ENCODE data around the gene AIG1. TPM values are rescaled to one million over a fixed set of nuclear protein-coding genes. Genes with fewer than 3 reads are reported as not detected.
"Not testable (repeated sequence)": the region's sequence is repeated elsewhere in the genome, so short reads cannot be mapped to it uniquely, and the experiment has no call there.

The AIG1 gene
- total RNA-seq, 1 donor from 2014 or later, result 4.7 TPM

DNA sequence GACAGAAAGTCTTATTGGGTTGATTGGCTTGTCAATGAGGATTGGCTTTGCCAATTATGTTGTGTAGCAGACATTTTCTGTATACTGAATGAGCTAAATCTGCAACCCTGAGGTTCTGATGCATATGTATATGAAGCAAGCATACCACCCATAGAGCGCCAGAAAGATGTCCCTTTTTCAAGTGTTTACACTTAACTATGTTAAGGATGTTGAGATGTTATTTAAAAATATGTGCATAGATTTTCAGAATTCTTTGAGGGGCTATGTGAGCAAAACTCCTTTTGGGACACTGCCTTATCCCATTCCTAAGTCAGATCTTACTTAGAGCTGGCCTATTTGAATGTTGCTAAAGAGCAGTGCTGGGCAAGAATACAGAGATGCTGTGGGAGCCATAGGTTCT lies 1.9 kb downstream of the AIG1 start:
- no peak overlapping the region for H3K4me3 Mint-ChIP-seq
- H3K27ac Mint-ChIP-seq, result no peak overlapping the region
- intact Hi-C loops (cut with micrococcal nuclease), result loop anchor here (5.0 kb wide), 1 partner anchor 220 kb away; no protein-coding TSS in a partner anchor
- DNase-seq, result peak; percentile 45
- H3K9me3 Mint-ChIP-seq, result peaks cover 5% of the 10 kb centered on the region
- H3K4me1 Mint-ChIP-seq, result peaks cover 23% of the 10 kb centered on the region
- H3K27me3 Mint-ChIP-seq, result no peaks in the 10 kb centered on the region
- no peaks in the 10 kb centered on the region for H3K36me3 Mint-ChIP-seq (ENCODE audit: low read depth)

DNA sequence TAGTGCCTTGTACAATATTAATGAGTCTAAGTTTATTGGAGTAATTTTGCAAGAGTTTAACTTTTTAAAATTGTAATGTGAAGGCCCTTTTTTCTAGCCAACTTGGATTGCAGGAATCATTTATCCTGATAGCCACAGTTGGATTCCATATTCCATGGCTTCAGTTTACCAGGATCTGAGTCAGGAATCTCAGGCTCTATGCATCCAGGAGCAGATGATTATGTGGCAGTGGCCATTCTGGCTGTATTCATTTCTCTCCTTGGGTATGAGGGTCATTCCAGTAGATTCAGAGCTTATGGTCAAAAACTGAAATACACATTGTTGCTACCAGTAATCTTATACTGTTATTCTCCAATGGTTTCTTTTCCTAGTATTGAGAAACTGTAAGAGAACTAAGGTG lies 2.9 kb downstream of the AIG1 start:
- H3K27ac Mint-ChIP-seq, result no peak overlapping the region
- H3K27me3 Mint-ChIP-seq, result no peaks in the 10 kb centered on the region
- DNase-seq, result no peak
- intact Hi-C loops (cut with micrococcal nuclease), result loop anchor here (5.0 kb wide), 1 partner anchor 221 kb away; no protein-coding TSS in a partner anchor
- no peaks in the 10 kb centered on the region for H3K36me3 Mint-ChIP-seq (ENCODE audit: low read depth)
- no peak overlapping the region for H3K4me3 Mint-ChIP-seq
- peaks cover 23% of the 10 kb centered on the region for H3K4me1 Mint-ChIP-seq
- H3K9me3 Mint-ChIP-seq, result peaks cover 5% of the 10 kb centered on the region

DNA sequence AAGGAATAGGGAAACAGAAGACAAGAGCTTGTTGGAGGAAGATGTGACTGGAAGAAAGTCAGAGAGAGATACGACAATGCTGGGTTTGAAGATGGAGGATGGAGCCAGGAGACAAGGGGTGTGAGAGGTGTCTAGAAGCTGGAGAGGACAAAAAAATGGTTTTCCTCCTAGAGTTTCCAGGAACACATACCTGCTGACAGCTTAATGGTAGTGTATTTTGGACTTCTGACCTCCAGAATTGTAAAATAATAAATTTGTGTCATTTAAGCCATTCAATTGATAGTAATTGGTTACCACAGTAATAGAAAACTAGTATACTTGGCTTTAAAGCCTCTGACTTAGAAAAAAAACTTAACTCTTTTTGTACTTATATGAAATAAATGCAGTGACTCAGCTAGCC lies 3.6 kb downstream of the AIG1 start:
- Mint-ChIP-seq H3K4me1 (peaks cover 19% of the 10 kb centered on the region), H3K9me3 (peaks cover 5% of the 10 kb centered on the region), H3K27ac (no peak overlapping the region), H3K27me3 (no peaks in the 10 kb centered on the region), H3K4me3 (no peak overlapping the region), H3K36me3 (ENCODE audit: low read depth) (no peaks in the 10 kb centered on the region)
- no peak for DNase-seq
- intact Hi-C loops (cut with micrococcal nuclease), result loop anchor here (5.0 kb wide), 1 partner anchor 222 kb away; no protein-coding TSS in a partner anchor

DNA sequence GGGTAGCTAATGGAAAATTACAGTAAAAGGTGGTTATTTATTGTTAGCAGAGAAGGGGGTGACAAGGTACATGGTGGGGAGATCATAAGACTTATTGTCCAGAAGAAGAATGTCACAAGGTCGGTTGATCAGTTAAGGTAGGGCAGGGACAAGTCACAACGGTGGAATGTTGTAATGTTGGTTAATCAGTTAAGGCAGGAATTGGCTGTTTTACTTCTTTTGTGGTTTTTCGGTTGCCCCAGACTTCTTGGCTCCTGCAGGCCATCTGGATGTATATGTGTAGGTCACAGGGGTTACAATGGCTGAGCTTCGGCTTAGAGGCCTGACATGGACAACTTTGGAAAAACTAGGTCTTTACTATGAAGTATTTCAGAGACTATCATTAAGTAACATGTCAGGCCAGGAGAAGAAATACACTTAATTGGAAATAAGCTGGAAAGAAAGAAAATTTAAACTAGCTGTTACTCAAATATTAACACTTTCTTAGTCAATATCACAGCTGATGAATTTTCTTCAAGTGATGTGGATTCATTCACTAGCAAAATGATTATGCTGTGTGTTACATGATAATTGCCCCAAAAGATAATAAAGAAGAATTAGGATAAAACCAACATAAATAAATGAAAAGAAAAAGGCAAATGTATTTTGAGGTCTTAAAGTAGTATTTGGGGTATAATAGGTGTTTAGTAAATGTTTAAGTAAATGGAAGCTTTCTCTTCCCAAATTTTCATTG lies 4.4 kb downstream of the AIG1 start:
- intact Hi-C loops (cut with micrococcal nuclease), result loop anchor here (5.0 kb wide), 1 partner anchor 223 kb away; no protein-coding TSS in a partner anchor
- Mint-ChIP-seq H3K27me3 (no peaks in the 10 kb centered on the region), H3K9me3 (peaks cover 5% of the 10 kb centered on the region), H3K4me3 (no peak overlapping the region), H3K36me3 (ENCODE audit: low read depth) (no peaks in the 10 kb centered on the region), H3K4me1 (peaks cover 13% of the 10 kb centered on the region), H3K27ac (no peak overlapping the region)
- peak; percentile 45 for DNase-seq

DNA sequence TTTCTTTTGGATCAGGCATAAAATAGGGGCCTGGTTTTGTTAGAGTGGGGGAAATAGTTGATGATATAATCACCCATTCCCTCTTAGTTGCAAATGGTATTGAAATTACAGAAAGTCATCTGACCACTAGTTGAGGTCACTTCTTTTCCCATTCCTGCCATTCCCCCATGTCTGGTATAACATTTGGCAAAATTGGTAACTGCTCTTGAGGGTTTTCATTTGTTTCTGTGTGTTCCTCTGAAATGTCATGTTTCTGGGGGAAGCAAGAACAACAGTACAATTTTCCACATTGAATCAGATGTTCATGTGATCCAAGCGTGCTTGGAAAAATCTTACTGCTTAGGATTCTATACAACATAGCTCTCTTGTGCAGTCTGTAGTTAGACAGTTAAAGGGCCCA lies 7.3 kb downstream of the AIG1 start:
- H3K9me3 Mint-ChIP-seq, result peaks cover 9% of the 10 kb centered on the region
- peaks cover under 1% of the 10 kb centered on the region for H3K36me3 Mint-ChIP-seq (ENCODE audit: low read depth)
- no peak overlapping the region for H3K4me3 Mint-ChIP-seq
- H3K27ac Mint-ChIP-seq, result no peak overlapping the region
- H3K27me3 Mint-ChIP-seq, result no peaks in the 10 kb centered on the region
- no peak for DNase-seq
- intact Hi-C loops (cut with micrococcal nuclease), result no loop called here
- no peaks in the 10 kb centered on the region for H3K4me1 Mint-ChIP-seq

DNA sequence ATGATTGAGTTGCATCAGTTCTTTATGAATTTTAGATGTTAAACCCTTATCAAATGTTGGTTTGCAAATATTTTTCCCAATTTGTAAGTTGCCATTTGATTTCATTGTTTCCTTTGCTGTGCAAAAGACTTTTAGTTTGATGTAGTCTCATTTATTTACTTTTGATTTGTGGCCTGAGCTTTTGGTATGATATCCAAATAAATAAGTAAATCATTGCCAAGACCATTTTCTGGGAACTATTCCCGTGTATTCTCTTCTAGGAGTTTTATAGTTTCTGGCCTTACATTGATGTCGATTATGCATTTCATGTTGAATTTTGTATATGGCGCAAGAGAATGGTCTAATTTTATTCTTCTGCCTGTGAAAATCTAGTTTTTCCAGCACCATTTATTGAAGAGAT lies 13.4 kb downstream of the AIG1 start:
- Mint-ChIP-seq H3K4me1 (no peaks in the 10 kb centered on the region), H3K4me3 (no peak overlapping the region), H3K36me3 (ENCODE audit: low read depth) (peaks cover 2% of the 10 kb centered on the region), H3K9me3 (peaks cover 15% of the 10 kb centered on the region), H3K27ac (no peak overlapping the region), H3K27me3 (no peaks in the 10 kb centered on the region)
- DNase-seq, result no peak
- intact Hi-C loops (cut with micrococcal nuclease), result no loop called here

DNA sequence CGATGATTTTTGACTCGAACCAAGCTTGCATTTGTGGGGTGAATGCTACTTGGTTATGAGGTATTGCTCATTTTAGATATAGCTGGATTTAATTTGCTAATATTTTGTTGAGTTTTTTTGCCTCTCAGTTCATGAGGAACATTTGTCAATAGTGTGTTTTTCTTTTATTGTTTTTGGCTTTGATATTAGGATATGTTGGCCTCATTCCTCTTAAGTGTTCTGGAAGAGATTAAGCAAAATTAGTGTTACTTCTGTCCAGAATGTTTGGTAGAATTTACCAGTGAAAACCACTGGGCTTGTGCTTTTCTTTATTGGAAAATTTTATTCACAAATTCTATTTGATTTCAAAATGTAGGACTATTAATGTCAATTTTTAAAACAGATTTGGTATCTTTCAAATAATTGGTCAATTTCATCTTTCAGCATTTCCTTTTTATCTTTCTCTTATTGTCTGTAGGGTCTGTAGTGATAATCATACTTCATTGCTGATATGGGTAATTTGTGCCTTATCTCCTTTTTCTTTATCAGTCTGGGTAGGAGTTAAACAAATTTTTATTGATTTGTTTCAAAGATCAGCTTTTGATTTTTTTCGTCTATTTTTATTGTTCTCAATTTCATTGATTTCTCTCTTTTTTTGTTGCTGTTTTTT lies 14.1 kb downstream of the AIG1 start:
- DNase-seq, result no peak
- Mint-ChIP-seq H3K27ac (no peak overlapping the region), H3K9me3 (peaks cover 16% of the 10 kb centered on the region), H3K4me3 (no peak overlapping the region), H3K36me3 (ENCODE audit: low read depth) (peaks cover 2% of the 10 kb centered on the region), H3K4me1 (no peaks in the 10 kb centered on the region), H3K27me3 (no peaks in the 10 kb centered on the region)
- intact Hi-C loops (cut with micrococcal nuclease), result no loop called here

DNA sequence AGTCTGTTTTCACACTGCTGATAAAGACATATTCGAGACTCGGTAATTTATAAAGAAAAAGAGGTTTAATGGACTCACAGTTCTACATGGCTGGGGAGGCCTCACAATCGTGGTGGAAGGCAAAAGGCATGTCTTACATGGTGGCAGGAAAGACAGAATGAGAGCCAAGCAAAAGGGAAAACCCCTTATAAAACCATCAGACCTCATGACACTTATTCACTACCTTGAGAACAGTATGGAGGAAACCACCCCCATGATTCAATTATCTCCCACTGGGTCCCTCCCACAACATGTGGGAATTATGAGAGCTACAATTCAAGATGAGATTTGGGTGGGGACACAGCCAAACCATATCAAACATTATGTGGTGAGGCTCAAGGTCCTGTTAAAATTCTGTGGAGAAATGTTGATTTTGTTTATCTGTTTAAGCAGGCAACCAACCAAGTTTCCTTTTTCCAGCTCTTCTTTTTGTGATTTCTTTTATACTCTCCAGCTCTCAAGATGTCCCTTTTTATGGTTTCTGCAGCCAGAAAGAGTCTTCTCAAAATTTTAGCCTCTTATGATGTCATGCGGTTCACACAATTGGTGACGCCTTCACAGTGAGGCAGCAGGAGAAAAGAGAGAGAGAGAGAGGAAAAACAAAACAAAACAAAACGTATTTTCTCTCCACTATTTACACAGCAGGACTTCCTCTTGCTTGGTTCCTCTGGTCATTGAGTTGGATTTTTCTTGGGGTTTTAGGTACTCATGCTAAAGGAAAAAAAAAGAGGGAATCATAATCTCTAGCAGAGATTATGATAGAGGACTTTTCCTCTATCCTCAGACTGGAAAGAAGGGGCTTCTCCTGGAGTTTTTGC lies 18.0 kb downstream of the AIG1 start:
- Mint-ChIP-seq H3K4me1 (no peaks in the 10 kb centered on the region), H3K9me3 (peaks cover 25% of the 10 kb centered on the region), H3K27me3 (no peaks in the 10 kb centered on the region), H3K4me3 (no peak overlapping the region), H3K27ac (no peak overlapping the region), H3K36me3 (ENCODE audit: low read depth) (no peaks in the 10 kb centered on the region)
- intact Hi-C loops (cut with micrococcal nuclease), result no loop called here
- no peak for DNase-seq

DNA sequence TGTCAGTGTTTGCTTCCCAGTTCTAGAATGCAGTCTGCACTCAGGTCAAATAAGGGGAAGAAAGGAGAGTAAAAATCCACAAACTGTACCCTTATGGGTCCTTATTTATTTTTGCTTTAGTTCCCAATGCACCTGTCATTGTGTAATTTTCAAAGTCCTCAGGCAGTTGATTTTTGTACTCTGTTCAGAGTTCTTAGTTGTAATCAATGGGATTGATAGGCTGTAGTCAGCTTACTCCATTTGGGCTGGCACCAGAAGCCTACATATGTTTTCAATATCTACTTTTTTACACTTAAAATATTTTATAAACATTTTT lies 18.6 kb downstream of the AIG1 start:
- intact Hi-C loops (cut with micrococcal nuclease), result no loop called here
- no peak for DNase-seq

DNA sequence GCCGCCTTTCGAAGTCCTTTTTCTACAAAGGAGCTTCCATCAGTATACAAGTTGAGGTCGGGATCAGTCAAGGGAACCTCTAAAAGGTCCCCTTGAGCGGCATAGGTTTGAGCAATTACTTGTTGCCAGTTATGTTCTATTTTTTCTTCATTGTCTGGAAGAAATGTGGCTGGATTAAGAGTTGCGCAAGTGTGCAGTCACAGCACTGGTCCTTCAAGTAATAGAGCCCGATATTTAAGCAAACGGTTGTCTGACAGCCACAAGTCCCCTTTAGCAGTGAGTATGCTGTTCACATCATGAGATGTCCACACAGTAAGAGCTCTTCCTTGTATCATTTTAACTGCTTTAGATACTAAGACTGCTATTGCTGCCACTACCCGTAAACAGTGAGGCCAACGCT lies 21.6 kb downstream of the AIG1 start:
- H3K27me3 Mint-ChIP-seq; H3K36me3 Mint-ChIP-seq (ENCODE audit: low read depth); intact Hi-C loops (cut with micrococcal nuclease); H3K4me3 Mint-ChIP-seq; H3K27ac Mint-ChIP-seq; H3K4me1 Mint-ChIP-seq; DNase-seq: not testable (repeated sequence)
- peaks cover 19% of the 10 kb centered on the region for H3K9me3 Mint-ChIP-seq

More for the DNA sequence above, 18.6 kb downstream of the AIG1 start:
- H3K4me1 Mint-ChIP-seq, result no peaks in the 10 kb centered on the region
- H3K27me3 Mint-ChIP-seq, result no peaks in the 10 kb centered on the region
- H3K36me3 Mint-ChIP-seq (ENCODE audit: low read depth), result no peaks in the 10 kb centered on the region
- no peak overlapping the region for H3K27ac Mint-ChIP-seq
- H3K4me3 Mint-ChIP-seq, result no peak overlapping the region
- H3K9me3 Mint-ChIP-seq, result peaks cover 25% of the 10 kb centered on the region

DNA sequence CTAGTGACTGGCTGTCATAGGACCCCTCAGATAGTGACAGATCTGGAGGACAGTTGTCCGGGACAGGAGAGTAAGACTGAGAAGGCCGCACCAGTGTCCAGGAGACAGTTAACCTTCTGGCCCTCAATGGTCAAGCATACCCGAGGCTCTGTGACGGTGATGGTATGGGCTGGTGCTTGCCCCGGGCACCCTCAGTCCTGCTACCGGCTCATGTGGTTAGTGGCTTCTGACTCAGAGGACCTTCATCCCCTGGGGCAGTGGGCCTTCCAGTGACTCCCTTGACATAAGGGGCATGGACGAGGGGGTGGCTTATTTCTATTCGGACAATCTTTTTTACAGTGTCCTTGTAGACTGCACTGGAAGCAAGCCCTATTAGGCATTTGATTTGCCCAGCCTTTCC lies 23.3 kb downstream of the AIG1 start:
- H3K36me3 Mint-ChIP-seq (ENCODE audit: low read depth); H3K27me3 Mint-ChIP-seq; H3K27ac Mint-ChIP-seq; H3K4me3 Mint-ChIP-seq; DNase-seq; H3K4me1 Mint-ChIP-seq; intact Hi-C loops (cut with micrococcal nuclease): not testable (repeated sequence)
- H3K9me3 Mint-ChIP-seq, result peaks cover 19% of the 10 kb centered on the region

DNA sequence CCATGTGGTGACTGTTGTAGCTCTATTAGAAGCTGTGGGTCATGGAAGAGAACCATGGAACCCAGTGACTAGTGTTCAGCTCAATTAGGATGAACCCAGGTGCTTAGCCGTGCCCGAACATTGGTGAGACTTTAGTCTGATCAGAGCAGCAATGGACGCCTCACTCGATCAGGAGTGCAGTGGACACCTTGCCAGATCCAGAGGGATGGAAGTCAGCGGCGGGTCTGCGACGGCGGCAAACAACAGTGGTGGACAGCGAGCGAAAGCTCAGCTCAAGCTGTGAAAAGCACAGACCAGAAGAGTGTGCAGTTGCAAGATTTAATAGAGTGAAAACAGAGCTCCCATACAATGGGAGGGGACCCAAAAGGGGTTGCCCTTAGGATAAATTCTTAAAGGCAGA lies 26.6 kb downstream of the AIG1 start:
- intact Hi-C loops (cut with micrococcal nuclease); H3K4me1 Mint-ChIP-seq; H3K4me3 Mint-ChIP-seq; DNase-seq; H3K36me3 Mint-ChIP-seq (ENCODE audit: low read depth); H3K27me3 Mint-ChIP-seq; H3K27ac Mint-ChIP-seq; H3K9me3 Mint-ChIP-seq: not testable (repeated sequence)

DNA sequence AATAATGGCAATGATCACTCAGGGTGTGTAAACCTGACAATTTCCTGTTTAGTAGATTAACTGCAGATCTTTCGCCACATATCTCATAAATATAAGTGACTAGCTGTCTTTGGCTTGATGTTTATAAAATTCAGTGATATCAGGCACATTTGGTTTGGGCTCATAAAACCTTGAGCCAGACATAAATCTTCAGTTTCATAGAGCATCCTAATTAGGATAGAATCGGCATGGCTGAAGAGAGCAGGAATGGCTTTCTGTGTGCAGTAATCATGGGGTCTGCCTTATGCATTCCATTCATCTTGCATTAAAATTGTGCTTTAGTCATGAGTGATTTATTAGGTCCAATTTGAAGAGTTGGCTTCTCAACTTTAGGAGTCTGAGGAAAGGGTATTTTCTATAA lies 27.2 kb downstream of the AIG1 start:
- no peaks in the 10 kb centered on the region for H3K36me3 Mint-ChIP-seq (ENCODE audit: low read depth)

More for the DNA sequence above, 27.2 kb downstream of the AIG1 start:
- H3K27me3 Mint-ChIP-seq, result no peaks in the 10 kb centered on the region
- no peaks in the 10 kb centered on the region for H3K4me1 Mint-ChIP-seq
- peaks cover 5% of the 10 kb centered on the region for H3K9me3 Mint-ChIP-seq
- H3K27ac Mint-ChIP-seq, result no peak overlapping the region
- no peak for DNase-seq
- intact Hi-C loops (cut with micrococcal nuclease), result no loop called here
- H3K4me3 Mint-ChIP-seq, result no peak overlapping the region

Data from activated CD4-positive, alpha-beta T cell treated with anti-CD3 and anti-CD28 coated beads, Interleukin-2, amount 10 ng/mL, durations not matched to agents 24 days and 14 days (primary cell).